HL-60 (cell line): ENCODE data around the gene C1QTNF7.

ENCODE experiments used
- POLR2AphosphoS5 ChIP-seq: IDR thresholded peaks from 2 replicates; pipeline ENCODE4 v1.6.1; 2012; ENCODE audit warnings: low read depth
- TF ChIP-seq, protein P1 (sequence below): IDR thresholded peaks from one replicate; pipeline ENCODE4 v1.5.1; 2011; ENCODE audit warnings: low read length, control low read depth, inconsistent platforms; ENCODE audit not compliant: insufficient read depth

- TF ChIP-seq, protein P1, sequence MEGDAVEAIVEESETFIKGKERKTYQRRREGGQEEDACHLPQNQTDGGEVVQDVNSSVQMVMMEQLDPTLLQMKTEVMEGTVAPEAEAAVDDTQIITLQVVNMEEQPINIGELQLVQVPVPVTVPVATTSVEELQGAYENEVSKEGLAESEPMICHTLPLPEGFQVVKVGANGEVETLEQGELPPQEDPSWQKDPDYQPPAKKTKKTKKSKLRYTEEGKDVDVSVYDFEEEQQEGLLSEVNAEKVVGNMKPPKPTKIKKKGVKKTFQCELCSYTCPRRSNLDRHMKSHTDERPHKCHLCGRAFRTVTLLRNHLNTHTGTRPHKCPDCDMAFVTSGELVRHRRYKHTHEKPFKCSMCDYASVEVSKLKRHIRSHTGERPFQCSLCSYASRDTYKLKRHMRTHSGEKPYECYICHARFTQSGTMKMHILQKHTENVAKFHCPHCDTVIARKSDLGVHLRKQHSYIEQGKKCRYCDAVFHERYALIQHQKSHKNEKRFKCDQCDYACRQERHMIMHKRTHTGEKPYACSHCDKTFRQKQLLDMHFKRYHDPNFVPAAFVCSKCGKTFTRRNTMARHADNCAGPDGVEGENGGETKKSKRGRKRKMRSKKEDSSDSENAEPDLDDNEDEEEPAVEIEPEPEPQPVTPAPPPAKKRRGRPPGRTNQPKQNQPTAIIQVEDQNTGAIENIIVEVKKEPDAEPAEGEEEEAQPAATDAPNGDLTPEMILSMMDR: no peak
- TF ChIP-seq POLR2AphosphoS5: no peak
Measured at GRCh38 chr4:15413623-15414019, 14.2 kb upstream of the C1QTNF7 start.
